Retinal pigment epithelial cell (primary cell): ENCODE data around the gene TMBIM4.
A peak's percentile ranks its signal among the peaks of the same experiment; 100 is the strongest.
"Not testable (repeated sequence)": the region's sequence is repeated elsewhere in the genome, so short reads cannot be mapped to it uniquely, and the experiment has no call there.

Source experiments
- DNase-seq: peaks from one replicate; pipeline ENCODE4 v3.0.0-alpha.2; 2010; ENCODE audit warnings: low read depth
- H3K4me3 ChIP-seq: 2 replicates; pipeline ENCODE4 v1.5.1; 2011; ENCODE audit warnings: mild to moderate bottlenecking, low read length, control low read depth, moderate library complexity
- TF ChIP-seq, protein P1 (sequence below): conservative IDR thresholded peaks from 2 replicates; pipeline ENCODE4 v1.5.1; 2011; ENCODE audit warnings: low read depth, low read length, control low read depth, inconsistent platforms

Gene TMBIM4, protein sequence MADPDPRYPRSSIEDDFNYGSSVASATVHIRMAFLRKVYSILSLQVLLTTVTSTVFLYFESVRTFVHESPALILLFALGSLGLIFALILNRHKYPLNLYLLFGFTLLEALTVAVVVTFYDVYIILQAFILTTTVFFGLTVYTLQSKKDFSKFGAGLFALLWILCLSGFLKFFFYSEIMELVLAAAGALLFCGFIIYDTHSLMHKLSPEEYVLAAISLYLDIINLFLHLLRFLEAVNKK

DNA sequence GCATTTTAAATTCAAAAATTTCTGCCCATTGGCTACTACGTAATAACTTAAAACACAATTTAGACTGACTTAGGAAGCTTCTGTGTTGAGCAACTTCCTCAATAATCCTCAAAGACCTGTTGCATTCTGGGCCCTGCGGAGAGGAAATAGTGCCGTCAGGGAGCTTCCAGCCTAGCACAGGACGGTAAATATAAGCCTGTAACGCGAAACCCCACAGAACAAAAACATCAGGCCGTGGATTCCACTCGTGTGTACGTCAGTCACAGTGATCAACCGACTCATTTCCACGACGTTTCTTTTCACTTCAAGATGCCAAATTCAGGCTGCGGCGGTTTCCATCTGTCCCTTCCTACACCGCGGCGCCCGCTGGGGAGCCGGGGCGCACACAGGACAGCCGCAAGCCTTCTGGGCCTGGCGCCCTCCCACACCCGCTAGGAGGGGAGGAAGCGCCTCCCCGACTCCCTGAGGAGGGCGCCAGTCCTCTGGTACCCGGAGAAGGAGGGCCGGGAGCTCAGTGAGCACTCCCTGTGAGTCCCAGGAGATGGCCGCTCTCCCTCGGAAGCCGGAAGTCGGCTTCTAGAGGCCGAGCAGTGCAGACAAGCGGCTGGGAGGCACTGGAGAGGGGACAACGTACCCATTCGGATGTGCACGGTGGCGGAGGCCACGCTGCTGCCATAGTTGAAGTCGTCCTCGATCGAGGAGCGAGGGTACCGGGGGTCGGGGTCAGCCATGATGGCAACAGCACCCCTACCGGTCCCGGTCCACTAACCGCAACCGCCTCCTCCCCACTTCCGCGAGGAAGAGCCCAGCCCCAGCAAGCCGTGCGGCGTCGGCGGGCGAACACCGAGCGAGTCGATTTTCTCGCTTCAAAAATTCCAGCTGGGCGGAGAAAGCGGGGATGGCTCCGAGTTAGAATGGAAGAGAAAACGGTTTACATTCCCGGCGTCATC is at the start of gene TMBIM4:
Gene TMBIM4, minus strand, starts transcription at position 776 of the 950 bp plus-strand sequence. Its CDS starts 45 bp downstream, at position 731.
- TF ChIP-seq, protein P1, sequence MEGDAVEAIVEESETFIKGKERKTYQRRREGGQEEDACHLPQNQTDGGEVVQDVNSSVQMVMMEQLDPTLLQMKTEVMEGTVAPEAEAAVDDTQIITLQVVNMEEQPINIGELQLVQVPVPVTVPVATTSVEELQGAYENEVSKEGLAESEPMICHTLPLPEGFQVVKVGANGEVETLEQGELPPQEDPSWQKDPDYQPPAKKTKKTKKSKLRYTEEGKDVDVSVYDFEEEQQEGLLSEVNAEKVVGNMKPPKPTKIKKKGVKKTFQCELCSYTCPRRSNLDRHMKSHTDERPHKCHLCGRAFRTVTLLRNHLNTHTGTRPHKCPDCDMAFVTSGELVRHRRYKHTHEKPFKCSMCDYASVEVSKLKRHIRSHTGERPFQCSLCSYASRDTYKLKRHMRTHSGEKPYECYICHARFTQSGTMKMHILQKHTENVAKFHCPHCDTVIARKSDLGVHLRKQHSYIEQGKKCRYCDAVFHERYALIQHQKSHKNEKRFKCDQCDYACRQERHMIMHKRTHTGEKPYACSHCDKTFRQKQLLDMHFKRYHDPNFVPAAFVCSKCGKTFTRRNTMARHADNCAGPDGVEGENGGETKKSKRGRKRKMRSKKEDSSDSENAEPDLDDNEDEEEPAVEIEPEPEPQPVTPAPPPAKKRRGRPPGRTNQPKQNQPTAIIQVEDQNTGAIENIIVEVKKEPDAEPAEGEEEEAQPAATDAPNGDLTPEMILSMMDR, result peak; percentile 30
- H3K4me3 ChIP-seq, result peak within 1 kb of the TSS; percentile 87
- DNase-seq, result peak; percentile 83

DNA sequence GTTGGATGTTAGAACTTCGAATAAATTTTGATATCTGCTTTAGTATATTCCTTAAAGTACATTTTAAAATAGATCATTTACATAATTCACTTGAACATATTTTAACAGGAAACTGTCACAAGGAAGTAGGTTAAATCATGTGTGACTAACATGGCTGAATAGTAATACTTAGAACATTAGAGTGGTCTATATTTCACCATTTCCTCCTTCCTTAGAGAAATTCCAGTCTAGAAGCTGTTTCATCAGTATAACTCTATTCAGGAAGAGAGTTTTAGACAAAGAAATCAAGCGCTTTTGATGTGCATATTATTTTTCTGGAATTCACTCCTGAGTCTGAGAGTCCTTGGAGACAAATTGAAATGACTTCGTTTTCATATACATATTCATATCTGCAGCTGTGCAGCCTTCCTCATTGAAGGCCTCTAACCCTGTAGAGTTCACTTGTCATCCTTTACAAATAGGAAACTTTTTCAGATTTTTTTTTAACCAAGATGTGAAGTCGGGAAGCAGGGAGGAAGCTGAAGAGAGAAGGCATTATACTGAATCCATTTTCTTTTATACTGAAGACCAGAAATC is 47.6 kb upstream of the TMBIM4 start:
- DNase-seq, result no peak
- H3K4me3 ChIP-seq, result no peak overlapping the region
- TF ChIP-seq, protein P1, result no peak

DNA sequence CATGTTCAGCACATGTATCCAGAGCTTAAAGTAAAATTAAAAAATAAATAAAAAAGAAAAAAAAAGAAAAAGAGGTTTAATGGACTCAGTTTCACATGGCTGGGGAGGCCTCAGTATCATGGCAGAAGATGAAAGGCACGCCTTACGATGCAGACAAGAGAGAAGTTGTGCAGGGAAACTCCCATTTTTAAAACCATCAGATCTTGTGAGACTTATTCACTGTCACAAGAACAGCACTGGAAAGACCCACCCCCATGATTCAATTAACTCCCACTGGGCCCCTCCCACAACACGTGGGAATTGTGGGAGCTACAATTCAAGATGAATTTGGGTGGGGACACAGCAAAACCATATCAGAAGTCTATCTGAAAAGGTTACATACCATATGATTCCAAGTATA is 43.2 kb upstream of the TMBIM4 start:
- H3K4me3 ChIP-seq, DNase-seq: not testable (repeated sequence)

DNA sequence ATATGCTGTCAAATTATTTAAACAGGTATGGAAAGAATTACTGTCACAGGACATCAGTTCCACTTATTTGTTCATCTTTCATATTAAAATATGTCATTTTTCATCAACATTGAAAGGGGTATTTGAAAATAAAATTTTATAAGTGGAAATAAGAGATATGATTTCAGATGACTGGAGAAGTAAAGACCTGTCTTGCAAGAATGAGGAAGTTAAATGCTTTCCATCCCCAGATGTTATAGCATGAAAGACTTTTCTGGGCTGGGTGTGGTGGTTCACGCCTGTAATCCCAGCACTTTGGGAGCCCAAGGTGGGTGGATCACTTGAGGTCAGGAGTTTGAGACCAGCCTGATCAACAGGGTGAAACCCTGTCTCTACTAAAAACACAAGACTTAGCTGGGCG is 41.8 kb upstream of the TMBIM4 start:
- not testable (repeated sequence) for H3K4me3 ChIP-seq, DNase-seq

DNA sequence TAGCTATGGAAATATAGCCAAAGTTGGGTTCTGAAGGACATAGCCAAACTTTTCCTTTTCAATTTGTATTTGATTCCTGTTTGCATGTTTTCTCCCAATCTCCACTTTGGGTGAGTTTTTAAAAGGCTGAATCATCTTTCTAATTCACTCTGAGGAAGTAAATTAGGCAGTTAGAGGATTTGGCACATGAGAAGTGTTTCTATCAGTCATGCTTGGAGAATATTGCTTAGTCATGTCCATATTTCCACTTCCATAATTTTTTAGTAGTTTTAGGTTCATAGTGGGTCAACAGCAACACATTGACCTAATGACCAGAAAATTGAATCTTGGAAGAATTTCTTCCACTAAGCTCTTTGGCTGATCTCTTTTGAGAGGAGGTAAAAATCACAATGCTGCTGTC is 41.0 kb upstream of the TMBIM4 start:
- TF ChIP-seq, protein P1, result no peak
- no peak for DNase-seq
- H3K4me3 ChIP-seq, result no peak overlapping the region

DNA sequence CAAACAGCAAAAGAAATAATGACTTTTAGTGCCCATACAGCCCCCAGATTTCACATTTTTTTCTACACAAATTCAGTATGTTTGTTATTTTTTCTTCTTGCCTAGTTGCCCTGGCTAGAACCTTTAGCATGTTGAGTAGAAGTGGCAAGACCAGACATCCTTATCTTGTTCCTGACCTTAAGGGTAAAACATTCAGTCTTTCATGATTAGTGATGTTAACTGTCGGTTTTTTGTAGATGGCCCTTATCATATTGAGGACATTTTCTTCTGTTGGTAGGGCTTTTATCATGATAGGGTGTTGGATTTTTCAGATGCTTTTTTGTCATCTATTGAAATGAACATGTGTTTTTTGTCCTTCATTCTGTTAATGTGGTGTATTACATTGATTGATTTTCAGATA is 36.3 kb upstream of the TMBIM4 start:
- TF ChIP-seq, protein P1, result no peak
- no peak overlapping the region for H3K4me3 ChIP-seq
- no peak for DNase-seq

DNA sequence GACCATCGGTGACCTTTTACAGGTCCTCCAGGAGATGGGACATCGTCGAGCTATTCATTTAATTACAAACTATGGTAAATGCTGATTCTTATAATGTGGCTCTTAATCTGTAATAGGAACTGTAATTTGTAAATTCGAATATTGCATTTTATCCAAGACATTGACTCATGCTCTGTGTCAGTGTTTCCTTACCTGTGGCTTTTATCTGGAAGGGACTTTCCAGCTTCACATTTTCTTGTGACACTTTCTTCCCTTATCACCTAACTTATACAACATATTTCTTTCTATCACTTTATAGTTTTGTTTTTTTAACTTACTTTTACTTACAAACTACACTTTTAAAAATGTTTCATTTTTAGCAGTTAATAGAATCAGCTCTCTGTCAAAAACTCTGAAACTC is 34.0 kb upstream of the TMBIM4 start:
- TF ChIP-seq, protein P1, result no peak
- DNase-seq, result no peak
- no peak overlapping the region for H3K4me3 ChIP-seq
